ENCODE measurements around the gene LYL1.

Gene LYL1

DNA sequence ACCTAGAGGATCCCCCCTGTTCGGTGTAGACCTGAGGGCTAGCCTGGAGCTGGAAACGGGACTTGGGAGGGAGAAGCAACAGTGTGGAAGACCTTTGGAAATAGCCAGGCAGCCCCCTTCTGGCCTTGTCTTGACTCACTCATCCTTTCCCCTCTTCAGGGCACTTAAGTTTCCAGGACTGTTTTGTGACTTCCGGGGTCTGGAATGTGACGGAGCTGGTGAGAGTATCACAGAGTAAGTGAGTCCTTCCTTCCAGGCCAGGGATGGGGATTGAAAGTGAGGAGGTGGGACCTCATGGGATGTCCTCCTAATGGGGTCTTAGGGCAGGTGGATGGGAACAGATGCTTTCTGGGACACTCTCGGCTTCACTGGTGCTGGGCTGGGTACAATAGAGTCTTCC is 29.4 kb downstream of the LYL1 start:
- no peak for DNase-seq (ENCODE audit: low read depth)

DNA sequence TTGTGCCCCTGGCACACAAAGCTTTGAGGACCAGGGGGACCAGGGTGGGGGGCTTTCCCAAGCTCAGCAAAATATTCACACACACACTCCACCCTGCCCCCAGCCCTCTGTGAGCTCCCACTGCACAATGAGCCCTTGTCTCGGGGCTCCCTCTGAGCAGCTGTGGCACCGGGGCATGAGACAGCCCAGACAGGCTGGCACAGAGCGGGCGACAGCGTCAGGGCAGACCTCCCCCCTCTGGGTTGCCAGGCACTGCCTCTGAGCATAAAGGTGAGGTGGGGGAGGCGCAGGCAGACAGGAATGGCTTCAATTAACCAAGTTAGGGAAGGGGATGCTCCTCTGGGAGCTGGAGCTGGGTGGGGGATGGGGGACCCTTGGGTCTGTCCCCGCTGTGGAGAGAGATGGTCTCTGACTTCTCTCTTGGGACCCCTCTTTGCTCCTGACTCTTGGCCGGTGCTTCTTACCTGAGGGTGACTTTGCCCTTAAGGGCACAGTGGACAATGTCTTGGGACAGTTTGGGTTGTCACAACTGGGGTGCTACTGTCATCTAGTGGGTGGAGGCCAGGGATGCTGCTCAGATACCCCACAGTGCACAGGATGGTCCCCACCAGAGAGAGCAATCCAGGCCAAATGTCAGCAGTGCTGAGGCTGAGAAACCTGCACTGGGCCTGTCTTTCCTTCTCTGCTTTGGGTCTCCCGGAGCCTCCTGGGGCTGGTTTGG is 30.3 kb downstream of the LYL1 start:
- no peak for DNase-seq (ENCODE audit: low read depth)

GRCh38 chr19:13071444-13072187 is 31.0 kb downstream of the LYL1 start:
- no peak for DNase-seq (ENCODE audit: low read depth)

DNA sequence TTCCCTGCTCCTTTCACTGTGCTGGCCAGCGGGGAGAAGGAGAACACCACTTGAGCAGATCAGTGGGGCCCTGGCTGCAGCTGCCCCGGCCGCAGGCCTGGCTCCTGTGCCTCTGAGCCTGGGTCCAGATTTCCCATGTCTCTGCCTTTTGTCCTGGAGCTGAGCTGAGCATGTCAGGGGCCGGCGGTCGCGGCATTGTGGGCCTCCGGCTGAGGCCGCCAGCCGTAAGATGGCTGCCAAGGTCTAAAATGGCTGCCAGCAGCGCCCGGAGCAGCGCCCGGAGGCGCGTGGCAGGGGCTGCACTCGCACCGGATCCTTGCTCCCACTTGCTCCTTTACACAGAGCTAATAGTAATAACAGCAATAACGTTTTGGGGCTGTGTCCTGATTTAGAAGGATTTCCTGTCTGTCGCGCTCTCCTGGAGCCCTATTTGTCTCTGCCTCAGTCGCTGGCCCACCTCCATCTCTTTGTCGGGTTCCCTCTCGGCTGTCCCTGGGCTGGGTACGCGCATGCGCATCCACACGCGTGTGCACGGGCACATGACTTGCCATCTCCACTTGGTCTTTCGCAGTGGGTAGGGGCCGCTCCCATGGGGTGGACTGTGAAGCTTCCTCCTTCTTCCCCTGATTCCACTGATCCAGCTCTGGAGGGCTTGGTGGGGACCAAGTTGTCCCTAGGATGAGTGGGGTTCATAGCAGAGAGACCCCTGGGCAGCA is 32.1 kb downstream of the LYL1 start:
- no peak for DNase-seq (ENCODE audit: low read depth)

- DNase-seq (ENCODE audit: low read depth), result no peak
Observed at GRCh38 chr19:13069415-13070359, 33.0 kb downstream of the LYL1 start.

DNA sequence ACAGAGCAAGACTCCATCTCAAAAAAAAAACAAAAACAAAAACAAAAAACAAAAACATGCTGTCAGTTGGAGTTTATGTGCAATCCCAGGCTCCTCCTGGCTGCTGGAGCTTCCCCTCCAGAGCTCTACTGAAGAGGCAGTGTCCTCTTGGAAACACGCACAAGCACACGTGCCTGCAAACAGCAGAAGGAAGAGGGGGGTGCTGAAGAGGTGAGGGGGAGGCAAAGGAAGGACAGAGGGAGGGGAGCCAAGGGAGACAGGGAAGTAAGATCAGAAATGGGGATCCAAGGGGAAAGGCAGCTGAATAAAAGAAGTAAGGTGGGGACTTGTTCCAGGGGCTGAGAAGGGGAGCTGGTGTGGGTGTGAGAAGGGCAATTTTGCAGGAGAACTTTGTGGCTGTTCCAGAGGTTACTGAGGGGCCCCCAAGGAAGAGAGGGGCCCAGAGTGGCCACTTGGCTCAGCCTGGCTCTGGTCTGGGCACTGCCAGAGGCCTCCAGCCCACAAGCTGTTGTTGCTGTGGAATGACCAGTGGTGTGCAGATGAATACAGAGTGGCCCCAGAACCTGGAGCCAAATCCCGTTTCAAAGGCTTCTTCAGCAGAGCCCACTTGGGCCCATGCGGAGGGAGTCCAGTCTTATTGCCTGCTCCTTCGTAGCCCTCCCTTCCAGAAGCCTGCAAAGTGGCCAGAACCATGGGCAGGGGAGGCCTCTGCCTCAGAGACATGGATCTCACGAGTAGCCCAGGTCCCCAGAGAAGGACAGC is 34.4 kb downstream of the LYL1 start:
- DNase-seq (ENCODE audit: low read depth), result no peak

- no peak for DNase-seq (ENCODE audit: low read depth)
Observed at GRCh38 chr19:13066933-13067807, 35.5 kb downstream of the LYL1 start.

DNA sequence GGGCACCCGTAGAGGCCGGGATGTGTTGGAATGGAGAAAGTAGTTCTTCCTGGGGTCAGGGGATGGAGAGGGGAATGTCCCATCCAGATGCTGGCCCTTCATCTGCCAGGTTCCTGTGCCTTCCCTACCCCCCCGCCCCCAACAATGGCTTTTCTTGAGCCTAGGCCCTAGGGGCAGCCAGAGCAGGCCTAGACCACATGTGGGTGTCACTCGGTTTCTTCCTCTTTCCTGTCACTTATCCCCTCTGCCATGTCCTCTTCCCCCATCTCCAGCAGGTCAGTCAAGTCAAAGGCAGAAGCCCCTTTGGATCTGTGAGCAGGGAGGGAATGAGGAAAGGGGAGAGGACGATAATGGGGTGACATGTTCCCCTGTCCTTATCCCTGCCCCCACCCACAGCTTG is 36.4 kb downstream of the LYL1 start:
- no peak for DNase-seq (ENCODE audit: low read depth)

DNA sequence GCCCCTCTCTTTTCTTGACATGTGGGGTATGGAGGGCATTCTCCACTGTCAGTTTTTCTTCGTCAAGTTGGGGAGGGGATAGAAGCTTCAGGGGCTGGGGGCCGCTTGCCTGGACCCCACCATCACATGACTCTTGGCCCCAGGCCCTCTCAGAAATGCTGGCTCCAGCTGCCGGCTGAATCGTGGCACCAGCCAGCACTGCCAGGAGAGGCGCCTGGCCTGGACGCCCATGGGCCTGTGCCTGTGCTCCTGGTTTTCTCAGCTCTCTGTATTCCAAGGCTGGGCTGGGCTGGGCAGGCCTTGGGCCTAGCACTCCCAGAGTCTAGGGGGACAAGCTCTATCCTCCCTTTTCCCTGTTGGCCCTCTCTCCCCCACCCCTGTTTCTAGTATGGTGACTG is 38.6 kb downstream of the LYL1 start:
- DNase-seq (ENCODE audit: low read depth), result no peak

- no peak for DNase-seq (ENCODE audit: low read depth)
Observed at GRCh38 chr19:13063461-13064091, 39.1 kb downstream of the LYL1 start.

GRCh38 chr19:13062317-13062716 is 40.3 kb downstream of the LYL1 start:
- DNase-seq (ENCODE audit: low read depth), result no peak

DNA sequence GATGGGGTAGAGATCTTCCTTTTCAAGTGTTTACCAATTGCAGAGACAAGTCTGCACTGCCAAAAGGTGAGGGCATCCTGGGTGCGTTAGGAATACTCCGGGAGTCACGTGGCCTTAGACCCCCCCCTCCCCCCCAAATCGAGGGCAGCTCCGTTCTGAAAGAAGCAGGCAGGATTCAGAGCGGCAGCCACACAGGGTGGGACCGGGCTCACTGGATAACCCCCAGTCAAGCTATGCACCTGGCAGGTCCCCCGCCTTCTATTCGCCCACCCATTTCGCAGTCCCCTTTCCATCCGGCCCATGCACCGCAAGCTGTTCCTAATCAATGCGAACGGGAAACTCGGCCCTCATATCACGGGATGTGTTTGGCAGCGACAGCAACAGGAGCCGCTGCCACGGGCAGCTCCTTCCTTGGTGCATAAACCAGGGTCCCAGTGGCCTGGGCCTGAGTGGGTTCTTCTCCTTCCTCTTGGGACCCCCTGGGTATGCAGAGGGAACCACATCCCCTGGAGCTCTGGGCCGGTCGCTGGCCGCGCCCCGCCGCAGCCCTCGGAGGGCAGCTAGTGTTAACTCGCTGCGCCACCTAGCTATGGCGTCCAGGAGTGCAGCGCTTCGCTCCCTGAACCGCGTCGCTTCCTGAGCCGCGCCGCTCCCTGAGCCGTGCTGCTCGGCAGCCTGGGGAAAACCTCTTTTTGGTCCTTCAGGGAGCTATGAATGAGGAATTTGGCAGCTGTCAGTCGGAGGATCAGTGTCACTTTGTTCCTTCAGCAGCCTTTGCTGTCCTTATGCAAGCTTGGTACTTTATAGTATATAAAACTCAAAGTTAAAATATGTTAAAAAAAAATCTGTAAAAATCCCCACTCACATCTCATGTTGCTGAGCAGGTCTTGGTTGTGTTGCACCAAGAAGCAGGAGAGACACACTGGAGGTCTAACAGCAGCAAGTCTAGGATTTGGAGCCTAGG is 41.4 kb downstream of the LYL1 start:
- DNase-seq (ENCODE audit: low read depth), result peak; percentile 64

- DNase-seq (ENCODE audit: low read depth), result no peak
Observed at GRCh38 chr19:13060233-13060963, 42.3 kb downstream of the LYL1 start.

- DNase-seq (ENCODE audit: low read depth), result no peak
Observed at GRCh38 chr19:13058951-13059660, 43.6 kb downstream of the LYL1 start.

DNA sequence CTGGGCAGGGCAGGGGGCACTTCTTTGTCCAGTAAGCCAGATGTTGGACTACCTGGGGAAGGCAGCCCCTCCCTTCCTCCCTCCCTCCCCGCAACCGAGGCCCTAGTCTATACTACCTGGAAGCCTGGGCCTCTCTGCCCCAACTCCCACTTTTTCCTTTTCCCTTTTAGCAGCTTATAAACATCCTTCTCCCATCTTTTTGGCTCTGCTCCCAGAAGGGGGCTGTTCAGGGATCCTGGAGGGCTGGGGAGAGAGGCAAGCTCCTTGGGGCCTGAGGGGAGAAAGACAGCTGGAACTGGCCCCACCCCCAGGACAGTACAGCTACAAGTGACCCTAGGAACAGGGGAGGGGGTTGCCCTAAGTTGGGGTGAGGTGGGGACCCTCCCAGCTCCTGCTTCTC is 44.9 kb downstream of the LYL1 start:
- no peak for DNase-seq (ENCODE audit: low read depth)

DNA sequence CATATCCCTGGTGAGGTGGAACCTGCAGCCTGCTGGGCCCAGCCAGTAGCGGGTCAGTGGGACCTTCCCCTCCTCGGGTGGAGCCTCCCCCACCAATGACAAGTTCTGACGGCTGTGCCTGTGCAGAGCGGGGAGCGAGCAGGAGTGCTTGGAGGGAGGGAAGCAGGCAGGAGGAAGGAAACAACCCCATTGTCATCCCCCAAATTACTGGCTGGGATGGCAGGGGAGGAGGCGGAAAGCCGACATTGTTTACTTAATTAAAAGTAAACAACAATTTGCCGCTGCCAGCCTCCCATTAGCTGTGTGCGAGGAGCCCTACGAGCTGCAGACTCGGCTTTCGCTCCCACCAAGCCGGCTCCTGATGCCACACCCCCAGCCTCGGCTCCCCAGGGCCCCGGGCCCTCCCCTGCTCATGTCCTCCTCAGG is 45.5 kb downstream of the LYL1 start:
- DNase-seq (ENCODE audit: low read depth), result no peak

- no peak for DNase-seq (ENCODE audit: low read depth)
Observed at GRCh38 chr19:13056052-13056660, 46.5 kb downstream of the LYL1 start.

Measured in T follicular helper cell (primary cell).